Glomerular visceral epithelial cell (primary cell): ENCODE data around the gene LGALS12.

ENCODE experiments used
- DNase-seq: peaks from one replicate; pipeline ENCODE4 v3.0.0-alpha.2; 2016; ENCODE audit errors: extremely low spot score

LGALS12 gene

GRCh38 chr11:63560506-63561180, 54.8 kb downstream of the LGALS12 start:
- peak; percentile 67 for DNase-seq

- DNase-seq: no peak
Measured at GRCh38 chr11:63563201-63564055, 57.5 kb downstream of the LGALS12 start, which contains the start of gene PLAAT2. Gene PLAAT2 (minus strand): TSS chr11:63563379. CDS start chr11:63563324, 55 bp downstream.

GRCh38 chr11:63564056-63564774, 58.3 kb downstream of the LGALS12 start:
- DNase-seq: peak; percentile 72

- DNase-seq: no peak
Measured at GRCh38 chr11:63564784-63565350, 59.0 kb downstream of the LGALS12 start.
